D341Med (cell line): ENCODE measurements around the gene STX10.
"Not testable (repeated sequence)": the region's sequence is repeated elsewhere in the genome, so short reads cannot be mapped to it uniquely, and the experiment has no call there.

ENCODE experiments used
- DNase-seq: peaks from one replicate; pipeline ENCODE4 v3.0.0; 2012; ENCODE audit warnings: low spot score

The STX10 gene

GRCh38 chr19:13164343-13165161 lies 14.4 kb upstream of the STX10 start:
- peak; percentile 80 for DNase-seq

- peak; percentile 76 for DNase-seq
These were observed 13.6 kb upstream of the STX10 start for GRCh38 chr19:13163609-13164342.

GRCh38 chr19:13162724-13163608 lies 12.8 kb upstream of the STX10 start:
- DNase-seq: peak; percentile 94

- DNase-seq: no peak
These were observed 10.4 kb upstream of the STX10 start for GRCh38 chr19:13160557-13160956.

DNA sequence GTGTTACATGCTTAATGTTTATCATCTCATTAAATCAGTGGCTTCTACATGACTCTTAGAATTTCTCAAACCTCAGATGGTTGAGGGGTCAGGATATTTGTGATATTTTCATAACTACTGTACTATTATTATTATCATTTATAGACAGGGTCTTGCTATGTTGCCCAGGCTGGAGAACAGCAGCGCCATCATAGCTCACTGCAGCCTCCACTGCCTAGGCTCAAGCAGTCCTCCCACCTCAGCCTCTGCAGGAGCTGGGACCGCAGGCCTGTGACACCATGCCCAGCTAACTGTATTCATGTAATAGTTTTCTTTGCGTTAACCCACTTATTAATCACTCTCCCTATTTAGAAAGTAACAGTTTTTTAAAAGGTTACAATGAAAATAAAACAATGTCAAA lies 9.5 kb upstream of the STX10 start:
- DNase-seq: no peak

DNA sequence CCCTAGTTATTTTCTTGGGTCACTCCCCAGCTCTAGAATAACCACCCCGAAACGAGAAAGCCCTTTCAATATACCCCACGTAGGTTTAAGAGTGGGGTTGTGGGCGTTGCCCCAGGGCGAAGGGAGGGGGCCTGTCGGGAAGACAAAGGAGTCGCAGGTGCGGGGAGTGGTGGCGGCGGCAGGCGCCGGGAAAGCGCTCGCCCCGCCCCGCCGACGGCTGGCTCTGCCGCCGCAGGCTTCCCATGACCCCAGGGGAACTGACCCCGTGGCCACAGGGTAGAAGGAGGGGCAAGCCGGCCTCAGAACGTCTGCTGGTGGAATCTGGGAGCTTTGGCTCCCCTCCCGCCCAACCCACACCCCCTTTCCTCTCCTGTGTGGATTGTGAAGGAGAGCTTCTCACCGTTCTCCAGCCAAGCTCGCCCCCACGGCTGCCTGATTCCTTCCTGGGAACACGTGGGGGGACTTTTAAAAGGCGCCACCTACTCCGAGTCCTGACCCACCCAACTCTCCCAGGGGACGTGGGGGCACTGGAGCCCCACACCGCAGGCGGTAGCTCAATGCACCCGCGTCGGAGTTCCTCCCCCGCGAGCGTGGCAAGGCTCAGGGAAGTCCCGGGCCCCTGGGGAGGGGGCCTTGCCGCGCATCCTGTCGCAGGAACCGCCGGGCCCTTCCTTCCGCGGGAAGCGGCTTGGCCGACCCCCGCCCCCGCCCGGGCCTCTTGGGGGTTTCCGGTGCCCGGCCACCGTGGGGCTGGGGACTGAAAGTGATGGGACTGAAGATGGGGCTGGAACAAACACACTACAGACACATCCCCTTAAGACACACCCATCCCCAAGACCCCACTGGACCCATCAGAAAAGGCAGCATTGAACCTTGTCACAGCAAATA lies 5.5 kb upstream of the STX10 start:
- peak; percentile 70 for DNase-seq

- no peak for DNase-seq
These were observed 4.8 kb upstream of the STX10 start for GRCh38 chr19:13154911-13155471.

DNA sequence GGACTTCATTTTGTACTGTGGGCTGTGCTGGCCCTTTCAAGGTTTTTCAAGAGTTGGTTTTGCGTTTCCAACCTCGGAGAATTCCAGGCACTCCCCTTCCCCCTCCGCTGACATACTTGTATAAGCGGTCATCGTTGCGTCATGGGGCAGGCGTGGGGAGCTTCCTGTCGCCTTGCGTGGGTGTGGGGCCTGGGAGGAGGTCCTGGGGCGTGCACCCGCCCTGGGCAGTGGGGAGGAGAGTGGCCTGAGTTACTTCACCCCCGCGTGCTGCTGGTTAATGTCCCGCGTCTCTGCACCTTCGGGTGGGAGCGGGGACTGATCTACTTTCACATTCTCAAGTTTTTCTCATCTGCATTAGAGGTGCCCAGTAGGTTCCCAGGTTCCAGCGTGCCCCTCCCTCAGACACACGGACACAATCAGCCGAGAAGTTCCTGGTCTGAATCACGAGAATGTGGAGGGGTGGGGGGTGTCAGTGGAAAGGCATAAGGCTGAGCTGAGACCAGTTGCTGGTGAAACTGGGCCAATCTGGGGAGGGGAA lies 4.1 kb upstream of the STX10 start:
- DNase-seq: no peak

GRCh38 chr19:13153569-13154240 lies 3.5 kb upstream of the STX10 start:
- peak; percentile 58 for DNase-seq

DNA sequence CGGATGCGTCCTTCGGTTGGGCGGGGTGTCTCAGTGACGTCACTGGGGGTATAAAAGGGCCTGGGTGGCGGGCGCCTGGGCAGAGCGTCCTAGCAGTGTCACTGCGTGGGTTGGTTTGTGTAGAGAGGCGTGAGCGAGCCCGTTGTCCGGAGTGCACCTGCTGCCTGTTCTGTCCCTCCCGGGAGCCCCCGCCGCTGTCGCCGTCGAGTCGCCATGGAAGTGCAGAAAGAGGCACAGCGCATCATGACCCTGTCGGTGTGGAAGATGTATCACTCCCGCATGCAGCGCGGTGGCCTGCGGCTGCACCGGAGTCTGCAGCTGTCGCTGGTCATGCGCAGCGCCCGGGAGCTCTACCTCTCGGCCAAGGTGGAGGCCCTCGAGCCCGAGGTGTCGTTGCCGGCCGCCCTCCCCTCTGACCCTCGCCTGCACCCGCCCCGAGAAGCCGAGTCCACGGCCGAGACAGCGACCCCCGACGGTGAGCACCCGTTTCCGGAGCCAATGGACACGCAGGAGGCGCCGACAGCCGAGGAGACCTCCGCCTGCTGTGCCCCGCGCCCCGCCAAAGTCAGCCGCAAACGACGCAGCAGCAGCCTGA lies 2.9 kb upstream of the STX10 start:
- DNase-seq: peak; percentile 92

DNA sequence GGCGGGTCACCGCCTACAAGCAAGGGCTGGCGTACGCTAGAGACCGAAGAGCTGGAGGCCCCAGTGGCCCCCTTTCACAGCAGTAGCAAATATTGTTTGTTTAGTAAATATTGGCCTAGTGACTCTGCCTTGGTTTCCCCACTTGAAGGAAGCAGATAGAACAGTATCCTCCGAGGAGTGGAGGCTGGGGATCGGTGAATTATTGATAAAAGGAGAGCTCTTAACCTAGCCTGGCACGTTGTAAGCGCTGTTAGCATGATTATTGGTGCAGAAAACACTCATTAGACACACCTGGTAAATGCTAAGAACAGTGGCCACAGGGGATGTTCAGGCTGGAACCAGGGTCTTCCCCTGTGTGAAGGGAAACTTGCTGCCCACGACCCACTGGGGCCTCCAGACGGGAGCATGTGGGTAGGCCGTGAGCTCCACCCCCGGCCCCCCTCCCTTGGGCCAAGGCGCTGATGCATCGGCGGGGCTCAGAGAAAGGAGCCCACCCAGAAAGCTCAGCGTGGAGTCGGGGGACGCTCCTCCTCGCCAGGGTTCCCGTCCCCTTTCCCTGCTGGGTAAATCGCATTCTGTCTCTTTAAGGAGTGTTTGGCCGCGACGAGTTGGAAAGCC lies 2.3 kb upstream of the STX10 start:
- no peak for DNase-seq

DNA sequence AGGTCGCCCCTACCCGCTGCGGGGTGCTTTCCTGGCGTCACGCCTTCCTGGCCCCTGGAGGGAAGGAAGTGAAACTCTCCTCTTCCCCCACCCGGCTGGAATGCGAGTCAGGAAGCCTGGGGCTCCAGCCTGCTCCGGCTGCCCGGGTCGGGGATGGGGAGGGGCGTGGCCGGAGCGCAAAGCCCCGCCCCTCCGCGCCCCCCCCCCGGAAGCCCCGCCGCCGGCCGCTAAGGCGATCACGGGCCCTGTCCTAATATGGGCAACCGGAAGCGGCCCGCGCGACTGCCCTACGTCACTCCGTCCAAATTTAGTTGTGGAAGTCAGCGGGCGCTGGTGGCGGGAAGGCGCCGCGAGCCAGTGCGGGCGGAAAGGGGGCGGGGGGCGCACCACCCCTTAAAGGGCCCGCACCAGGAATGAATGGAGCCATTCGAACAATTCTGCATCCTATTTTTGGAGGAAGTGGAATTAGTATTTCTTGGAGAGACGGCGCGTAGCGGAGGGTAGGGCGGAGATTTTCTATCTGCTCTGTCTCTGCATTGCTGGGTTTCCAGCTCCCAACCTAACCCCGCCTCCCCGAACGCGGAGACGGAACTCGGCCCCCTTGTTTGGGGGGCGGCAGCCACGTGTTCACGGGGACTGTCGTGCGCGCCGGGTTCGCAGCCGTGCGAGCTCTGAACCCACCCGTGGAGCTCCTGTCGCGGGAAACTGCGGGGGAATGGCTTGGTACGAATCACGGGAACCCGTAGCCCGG lies 1.6 kb upstream of the STX10 start:
- peak; percentile 96 for DNase-seq

DNA sequence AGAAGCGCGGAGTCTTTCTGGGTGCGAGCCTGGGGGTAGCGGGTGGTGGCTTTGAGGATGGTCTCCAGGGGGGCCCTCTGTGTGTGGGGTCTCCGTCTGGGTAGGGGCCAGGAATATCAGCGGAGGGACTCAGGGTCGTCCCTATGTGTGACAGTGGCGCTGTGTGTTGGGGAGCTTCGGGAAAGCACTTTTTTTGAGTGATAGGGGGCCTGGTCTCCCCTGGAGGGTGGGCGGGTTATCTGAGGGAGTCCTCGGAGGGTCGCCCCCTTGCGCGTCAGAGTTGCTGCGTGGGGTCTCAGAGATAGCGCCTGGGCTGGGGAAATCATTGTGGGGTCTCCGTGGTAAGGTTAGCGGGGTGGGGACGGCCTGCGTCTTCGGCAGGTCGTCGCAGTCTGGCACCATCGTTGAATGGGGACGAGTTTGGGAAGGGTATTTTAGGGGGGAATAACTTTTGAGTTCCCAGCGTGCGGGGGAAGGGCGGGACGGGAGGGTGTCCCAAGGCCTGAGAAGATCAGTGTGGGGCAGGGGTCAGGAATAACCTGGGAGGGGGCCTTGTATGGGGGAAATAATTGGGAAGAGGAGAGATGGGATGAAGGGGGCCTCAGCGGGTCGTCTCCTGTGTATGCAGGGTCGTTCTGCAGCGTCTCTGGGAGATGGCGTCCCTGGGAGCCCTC lies 893 bp upstream of the STX10 start:
- no peak for DNase-seq

DNA sequence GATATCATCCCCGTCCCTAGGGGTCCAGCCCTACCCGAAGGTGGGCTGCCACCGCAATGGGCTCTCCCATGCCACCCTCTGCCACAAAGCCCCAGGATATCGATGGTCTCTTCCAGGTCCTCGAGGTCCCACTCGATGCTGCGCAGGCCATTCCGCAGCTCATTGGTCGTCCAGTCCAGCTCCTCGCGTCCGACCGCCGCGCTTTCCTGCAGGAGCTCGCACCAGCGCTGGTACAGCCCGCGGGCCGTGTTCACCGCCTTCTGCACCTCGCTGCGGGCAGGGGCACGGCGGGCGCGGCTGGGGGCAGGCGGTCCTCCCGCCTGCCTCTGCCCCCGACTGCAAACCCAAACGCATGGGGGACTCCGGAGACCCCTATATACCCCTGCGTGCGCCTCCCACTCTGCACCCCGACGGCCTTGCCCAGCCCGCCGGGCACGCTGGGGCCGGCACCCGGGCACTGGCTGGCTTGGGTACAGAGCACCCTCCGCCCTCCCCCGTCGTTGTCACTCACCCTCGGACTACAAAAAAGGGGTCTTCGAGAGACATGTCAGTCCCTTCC lies 468 bp downstream of the STX10 start:
- no peak for DNase-seq

DNA sequence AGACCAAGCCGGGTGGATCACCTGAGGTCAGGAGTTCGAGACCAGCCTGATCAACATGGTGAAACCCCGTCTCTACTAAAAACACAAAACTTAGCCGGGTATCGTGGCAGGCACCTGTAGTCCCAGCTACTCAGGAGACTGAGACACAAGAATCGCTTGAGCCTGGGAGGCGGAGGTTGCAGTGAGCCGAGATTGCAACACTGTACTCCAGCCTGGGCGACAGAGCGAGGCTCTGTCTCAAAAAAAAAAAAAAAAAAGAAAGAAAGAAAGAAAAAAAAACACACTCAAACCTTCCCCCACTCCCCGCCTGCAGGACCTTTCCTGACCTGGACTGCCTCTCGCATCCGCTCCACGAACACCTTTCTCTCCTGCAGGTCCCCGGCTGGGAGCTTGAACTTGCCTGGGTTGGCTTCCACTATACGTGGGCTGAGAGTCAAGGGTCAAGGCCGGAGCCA lies 975 bp downstream of the STX10 start:
- DNase-seq: not testable (repeated sequence)

DNA sequence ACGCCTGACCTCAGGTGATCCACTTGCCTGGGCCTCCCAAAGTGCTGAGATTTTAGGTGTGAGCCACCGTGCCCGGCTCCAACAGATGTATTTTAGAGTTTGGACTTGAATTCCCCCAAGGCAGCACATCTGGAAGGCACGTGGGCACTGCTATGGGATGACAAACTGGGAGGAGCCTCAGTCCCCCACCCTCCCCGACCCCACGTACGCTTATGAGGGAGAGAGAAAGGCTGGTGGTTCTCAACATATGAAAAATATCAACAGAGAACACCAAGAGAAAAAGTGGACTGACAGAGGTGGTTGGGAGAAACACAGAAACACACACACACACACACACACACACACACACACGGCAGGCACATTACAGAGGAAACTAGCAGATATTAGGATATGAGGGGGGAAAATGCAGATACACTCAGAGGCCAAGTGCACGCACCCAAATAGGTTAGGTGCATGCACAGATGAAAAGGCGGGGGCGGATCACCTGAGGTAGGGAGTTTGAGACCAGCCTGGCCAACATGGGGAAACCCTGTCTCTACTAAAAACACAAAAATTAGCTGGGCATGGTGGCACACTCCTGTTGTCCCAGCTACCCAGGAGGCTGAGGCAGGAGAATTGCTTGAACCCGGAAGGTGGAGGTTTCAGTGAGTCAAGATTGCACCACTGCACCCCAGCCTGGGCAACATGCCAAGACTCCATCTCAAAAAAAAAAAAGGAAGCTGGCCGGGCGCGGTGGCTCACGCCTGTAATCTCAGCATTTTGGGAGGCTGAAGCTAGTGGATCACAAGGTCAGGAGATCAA lies 3.2 kb downstream of the STX10 start:
- no peak for DNase-seq
